SK-N-SH treated with all-trans-retinoic acid at 6 μM for 48 hours (cell line): ENCODE measurements around the gene VAC14.

Experiments
- CREB5 ChIP-seq: fragments of 250-450 bp; sonication (Bioruptor Pico); IDR thresholded peaks from 2 replicates; pipeline ENCODE4 v1.5.1; 2020; ENCODE audit warnings: low read depth, mild to moderate bottlenecking, moderate library complexity
- GLIS3 ChIP-seq: fragments of 250-450 bp; sonication (Bioruptor Pico); IDR thresholded peaks from 2 replicates; pipeline ENCODE4 v1.5.0; 2020; ENCODE audit warnings: mild to moderate bottlenecking, moderate library complexity
- ISL1 ChIP-seq: fragments of 250-450 bp; sonication (Bioruptor Pico); IDR thresholded peaks from 2 replicates; pipeline ENCODE4 v2.1.2; 2022; ENCODE audit warnings: mild to moderate bottlenecking, moderate library complexity
- PATZ1 ChIP-seq: fragments of 250-450 bp; sonication (Bioruptor Pico); IDR thresholded peaks from 2 replicates; pipeline ENCODE4 v1.8.0; 2020; ENCODE audit warnings: mild to moderate bottlenecking, moderate library complexity, borderline replicate concordance
- POU6F1 ChIP-seq: fragments of 250-450 bp; sonication (Bioruptor Pico); IDR thresholded peaks from 2 replicates; pipeline ENCODE4 v1.8.0; 2021; ENCODE audit warnings: low read depth, mild to moderate bottlenecking, moderate library complexity, borderline replicate concordance
- PPARA ChIP-seq: fragments of 250-450 bp; sonication (Bioruptor Pico); IDR thresholded peaks from 2 replicates; pipeline ENCODE4 v1.5.0; 2020; ENCODE audit warnings: mild to moderate bottlenecking, borderline replicate concordance
- RARB ChIP-seq: fragments of 250-450 bp; sonication (Bioruptor Pico); IDR thresholded peaks from 2 replicates; pipeline ENCODE4 v1.8.0; 2021; ENCODE audit warnings: mild to moderate bottlenecking, moderate library complexity
- TOX ChIP-seq: fragments of 250-450 bp; sonication (Bioruptor Pico); IDR thresholded peaks from 2 replicates; pipeline ENCODE4 v1.8.0; 2021; ENCODE audit warnings: mild to moderate bottlenecking, moderate library complexity, borderline replicate concordance
- ZC3H10 ChIP-seq: fragments of 250-450 bp; sonication (Bioruptor Pico); IDR thresholded peaks from 2 replicates; pipeline ENCODE4 v1.5.1; 2021; ENCODE audit warnings: mild to moderate bottlenecking, moderate library complexity
- ZFP3 ChIP-seq: fragments of 250-450 bp; sonication (Bioruptor Pico); IDR thresholded peaks from 2 replicates; pipeline ENCODE4 v1.5.0; 2020; ENCODE audit warnings: mild to moderate bottlenecking, moderate library complexity
- ZFP30 ChIP-seq: fragments of 450-650 bp; formaldehyde crosslinking; IDR thresholded peaks from 2 replicates; pipeline ENCODE4 v1.5.0; 2022; ENCODE audit warnings: mild to moderate bottlenecking, moderate library complexity
- ZNF565 ChIP-seq: fragments of 450-650 bp; formaldehyde crosslinking; conservative IDR thresholded peaks from 2 replicates; pipeline ENCODE4 v1.5.0; 2020; ENCODE audit warnings: low read depth, mild to moderate bottlenecking, moderate library complexity
- ZNF8 ChIP-seq: fragments of 450-650 bp; formaldehyde crosslinking; IDR thresholded peaks from 2 replicates; pipeline ENCODE4 v1.5.0; 2020; ENCODE audit warnings: mild to moderate bottlenecking, moderate library complexity
- TF ChIP-seq, protein P1 (sequence below): fragments of 250-450 bp; sonication (Bioruptor Pico); IDR thresholded peaks from 2 replicates; pipeline ENCODE4 v1.5.1; 2021; ENCODE audit warnings: mild to moderate bottlenecking, moderate library complexity

GRCh38 chr16:70664325-70665112 lies 136.4 kb downstream of the VAC14 start:
- TF ChIP-seq ZNF8 (CRISPR knock-in tag) (no peak), PATZ1 (no peak), ISL1 (CRISPR knock-in tag) (no peak), ZFP30 (CRISPR knock-in tag) (no peak), ZNF565 (CRISPR knock-in tag) (no peak), TOX (no peak), RARB (CRISPR knock-in tag) (no peak), POU6F1 (CRISPR knock-in tag) (no peak), ZC3H10 (CRISPR knock-in tag) (no peak), CREB5 (CRISPR knock-in tag) (no peak), GLIS3 (CRISPR knock-in tag) (no peak), ZFP3 (CRISPR knock-in tag) (no peak), PPARA (CRISPR knock-in tag) (no peak)
- TF ChIP-seq, protein P1, sequence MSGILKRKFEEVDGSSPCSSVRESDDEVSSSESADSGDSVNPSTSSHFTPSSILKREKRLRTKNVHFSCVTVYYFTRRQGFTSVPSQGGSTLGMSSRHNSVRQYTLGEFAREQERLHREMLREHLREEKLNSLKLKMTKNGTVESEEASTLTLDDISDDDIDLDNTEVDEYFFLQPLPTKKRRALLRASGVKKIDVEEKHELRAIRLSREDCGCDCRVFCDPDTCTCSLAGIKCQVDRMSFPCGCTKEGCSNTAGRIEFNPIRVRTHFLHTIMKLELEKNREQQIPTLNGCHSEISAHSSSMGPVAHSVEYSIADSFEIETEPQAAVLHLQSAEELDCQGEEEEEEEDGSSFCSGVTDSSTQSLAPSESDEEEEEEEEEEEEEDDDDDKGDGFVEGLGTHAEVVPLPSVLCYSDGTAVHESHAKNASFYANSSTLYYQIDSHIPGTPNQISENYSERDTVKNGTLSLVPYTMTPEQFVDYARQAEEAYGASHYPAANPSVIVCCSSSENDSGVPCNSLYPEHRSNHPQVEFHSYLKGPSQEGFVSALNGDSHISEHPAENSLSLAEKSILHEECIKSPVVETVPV (CRISPR knock-in tag), result no peak
